Parathyroid adenoma (tissue), 2 donors: Measurements from ENCODE around the gene FANCM.

ENCODE experiments used
- H2AFZ ChIP-seq: fragments of 300-600 bp; sonication (generic); one replicate; pipeline ENCODE4 v1.7.0; 2017; ENCODE audit warnings: antibody characterized with exemption, mild to moderate bottlenecking
- H3K27ac ChIP-seq: fragments of 300-600 bp; sonication (generic); one replicate; pipeline ENCODE4 v1.7.0; 2017
- H3K27me3 ChIP-seq: fragments of 300-600 bp; sonication (generic); one replicate; pipeline ENCODE4 v1.7.0; 2017; ENCODE audit warnings: low read length; ENCODE audit not compliant: control insufficient read depth, insufficient read depth
- H3K36me3 ChIP-seq: fragments of 300-600 bp; sonication (generic); one replicate; pipeline ENCODE4 v1.7.0; 2017; ENCODE audit warnings: low read length; ENCODE audit not compliant: control insufficient read depth, insufficient read depth
- H3K4me1 ChIP-seq: fragments of 300-600 bp; sonication (generic); one replicate; pipeline ENCODE4 v1.7.0; 2017; ENCODE audit warnings: control low read depth
- H3K4me2 ChIP-seq: fragments of 300-600 bp; sonication (generic); one replicate; pipeline ENCODE4 v1.7.0; 2017; ENCODE audit warnings: low read length
- H3K4me3 ChIP-seq: fragments of 300-600 bp; sonication (generic); one replicate; pipeline ENCODE4 v1.7.0; 2017; ENCODE audit warnings: low read depth, low read length
- H3K79me2 ChIP-seq: fragments of 300-600 bp; sonication (generic); one replicate; pipeline ENCODE4 v1.7.0; 2017; ENCODE audit warnings: control low read depth
- H3K9ac ChIP-seq: fragments of 300-600 bp; sonication (generic); one replicate; pipeline ENCODE4 v1.7.0; 2017; ENCODE audit warnings: mild to moderate bottlenecking
- H3K9me3 ChIP-seq: fragments of 300-600 bp; sonication (generic); one replicate; pipeline ENCODE4 v1.7.0; 2017; ENCODE audit warnings: low read length; ENCODE audit not compliant: control insufficient read depth
- CTCF ChIP-seq: fragments of 300-600 bp; sonication (generic); IDR thresholded peaks from one replicate; pipeline ENCODE4 v1.7.0; 2017; ENCODE audit warnings: antibody characterized with exemption, mild to moderate bottlenecking
- donor health status: primary hyperparathyroidism.

FANCM gene

GRCh38 chr14:45095143-45095542 is 40.6 kb upstream of the FANCM start:
- H3K36me3 ChIP-seq = no peaks in the 10 kb centered on the region

GRCh38 chr14:45096218-45096617 is 39.5 kb upstream of the FANCM start:
- TF ChIP-seq CTCF = no peak
- Histone ChIP-seq H3K4me1 (no peaks in the 10 kb centered on the region), H3K9me3 (no peaks in the 10 kb centered on the region), H3K27me3 (no peaks in the 10 kb centered on the region), H2AFZ (no peak overlapping the region), H3K36me3 (no peaks in the 10 kb centered on the region), H3K4me3 (no peak overlapping the region), H3K4me2 (no peak overlapping the region), H3K27ac (no peak overlapping the region), H3K79me2 (peaks cover 14% of the 10 kb centered on the region), H3K9ac (no peak overlapping the region)

More at GRCh38 chr14:45095143-45095542, 40.6 kb upstream of the FANCM start:
- no peak overlapping the region for H3K27ac ChIP-seq
- H2AFZ ChIP-seq = no peak overlapping the region
- no peak overlapping the region for H3K9ac ChIP-seq
- no peaks in the 10 kb centered on the region for H3K4me1 ChIP-seq
- H3K4me3 ChIP-seq = no peak overlapping the region
- H3K9me3 ChIP-seq = no peaks in the 10 kb centered on the region
- TF ChIP-seq CTCF = no peak
- H3K79me2 ChIP-seq = peaks cover 19% of the 10 kb centered on the region
- H3K4me2 ChIP-seq = no peak overlapping the region
- no peaks in the 10 kb centered on the region for H3K27me3 ChIP-seq

GRCh38 chr14:45103806-45104205 is 31.9 kb upstream of the FANCM start:
- H3K79me2 ChIP-seq = no peaks in the 10 kb centered on the region
- H3K9me3 ChIP-seq = no peaks in the 10 kb centered on the region
- TF ChIP-seq CTCF = no peak
- no peaks in the 10 kb centered on the region for H3K4me1 ChIP-seq
- H2AFZ ChIP-seq = no peak overlapping the region
- H3K4me2 ChIP-seq = no peak overlapping the region
- H3K4me3 ChIP-seq = no peak overlapping the region
- no peak overlapping the region for H3K9ac ChIP-seq
- H3K36me3 ChIP-seq = no peaks in the 10 kb centered on the region
- H3K27ac ChIP-seq = no peak overlapping the region
- no peaks in the 10 kb centered on the region for H3K27me3 ChIP-seq

DNA sequence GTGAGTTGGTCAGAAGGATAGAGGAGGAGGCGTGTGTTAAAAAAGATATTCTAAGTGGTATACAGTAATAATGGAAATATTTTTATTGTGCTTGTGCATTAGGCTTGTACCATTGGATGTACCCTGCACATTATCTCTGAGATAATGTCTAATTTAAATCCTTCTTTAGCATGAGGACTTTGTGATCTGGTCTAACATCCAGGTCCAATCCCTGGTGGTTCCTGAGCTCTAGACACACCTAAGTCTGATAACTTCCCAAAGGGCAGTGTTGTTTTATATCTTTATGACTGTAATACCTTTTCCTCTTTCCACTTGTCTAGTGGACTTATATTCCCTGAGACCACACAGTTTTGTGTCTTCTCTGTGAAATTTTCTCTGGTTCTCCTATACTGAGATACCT is 31.2 kb upstream of the FANCM start:
- no peak overlapping the region for H2AFZ ChIP-seq

More for the DNA sequence above, 31.2 kb upstream of the FANCM start:
- no peak overlapping the region for H3K27ac ChIP-seq
- H3K36me3 ChIP-seq = no peaks in the 10 kb centered on the region
- no peak for TF ChIP-seq CTCF
- no peak overlapping the region for H3K4me2 ChIP-seq
- H3K9ac ChIP-seq = no peak overlapping the region
- H3K9me3 ChIP-seq = no peaks in the 10 kb centered on the region
- H3K4me3 ChIP-seq = no peak overlapping the region
- H3K27me3 ChIP-seq = no peaks in the 10 kb centered on the region
- H3K4me1 ChIP-seq = no peaks in the 10 kb centered on the region
- no peaks in the 10 kb centered on the region for H3K79me2 ChIP-seq
